K562 (cell line): ENCODE measurements around the gene PRR7. TPM values are rescaled to one million over a fixed set of nuclear protein-coding genes. Genes with fewer than 3 reads are reported as not detected.
A peak's percentile ranks its signal among the peaks of the same experiment; 100 is the strongest.

Experiments used
- ATAC-seq: fragments of 200-7000 bp; cut with Tn5 transposase; 3 replicates; pipeline ENCODE4 v1.9.1; 2020; ENCODE audit warnings: moderate library complexity
- BruUV-seq: library from RNA; stranded (reverse); fragments of 400-500 nt; replicated peaks from 2 replicates; lab custom pipeline; 2021; lab: Mats Ljungman, UMichigan
- CTCF ChIA-PET: fragments of 300-600 bp; formaldehyde crosslinking; extraction: SDS; loops from one replicate; lab custom pipeline; 2021; ENCODE audit warnings: low intra/inter-chr PET ratio; lab: Yijun Ruan, JAX
- POLR2A ChIA-PET: fragments of 300-600, 350-650 bp; sonication (Branson Sonifier 250); formaldehyde crosslinking; extraction: SDS; loops from one replicate; lab custom pipeline; 2021; ENCODE audit warnings: antibody characterized with exemption, inconsistent platforms; lab: Yijun Ruan, JAX
- DNase-seq, 4 experiments: peaks; one replicate each; pipeline versions ENCODE4 v3.0.0 to v3.0.0-alpha.2; 2011 to 2018; ENCODE audit warnings: low spot score in 3 of 4, mixed read lengths in 3 of 4; ENCODE audit errors: extremely low read depth in 1 of 4
- FAIRE-seq: peaks from 2 replicates; lab custom pipeline; 2011; peaks lifted over from hg19 to GRCh38; lab: Jason Lieb, UNC
- H2AFZ ChIP-seq: 2 replicates; pipeline ENCODE4 v1.6.0; 2011; ENCODE audit warnings: low read depth, low read length, control low read depth, inconsistent platforms
- H3K27ac ChIP-seq: fragments of 200-600 bp; 3 replicates; pipeline ENCODE4 v1.8.0; 2011; ENCODE audit warnings: low read depth, mild to moderate bottlenecking, control low read depth, inconsistent platforms, low read length, moderate library complexity, mixed read lengths; ENCODE audit errors: extremely low read depth
- H3K27me3 ChIP-seq, 2 experiments: fragments of 300-600 bp in 1 of 2; 2 replicates in 1 of 2; 3 replicates in 1 of 2; pipeline versions ENCODE4 v1.6.0 to v1.8.0; 2011; ENCODE audit warnings: inconsistent platforms in 2 of 2, low read length in 2 of 2, mild to moderate bottlenecking in 1 of 2, mixed read lengths in 1 of 2, moderate library complexity in 1 of 2; ENCODE audit not compliant: control insufficient read depth in 2 of 2, insufficient read depth in 2 of 2
- H3K36me3 ChIP-seq: fragments of 300-600 bp; 3 replicates; pipeline ENCODE4 v1.8.0; 2011; ENCODE audit warnings: mild to moderate bottlenecking, low read length, inconsistent platforms; ENCODE audit not compliant: control insufficient read depth, insufficient read depth
- H3K4me1 ChIP-seq, 2 experiments: fragments of 200-600 bp in 1 of 2; replicated peaks in 1 of 2; 2 replicates in 1 of 2; 3 replicates in 1 of 2; pipeline versions ENCODE4 v1.5.1 to v1.8.0; 2011; ENCODE audit warnings: inconsistent platforms in 2 of 2, low read length in 2 of 2, mild to moderate bottlenecking in 1 of 2, mixed read lengths in 1 of 2, moderate library complexity in 1 of 2; ENCODE audit not compliant: control insufficient read depth in 2 of 2, insufficient read depth in 2 of 2
- H3K4me2 ChIP-seq: 2 replicates; pipeline ENCODE4 v1.6.1; 2011; ENCODE audit warnings: low read length, control low read depth, inconsistent platforms, mixed read lengths; ENCODE audit not compliant: insufficient read depth
- H3K4me3 ChIP-seq: fragments of 200-600 bp; sonication (generic), shearing (Covaris generic); 2 replicates; pipeline ENCODE4 v1.5.1; 2016; ENCODE audit warnings: control low read depth, inconsistent platforms
- H3K79me2 ChIP-seq: fragments of 200-600 bp; 3 replicates; pipeline ENCODE4 v1.8.0; 2011; ENCODE audit warnings: low read length, inconsistent platforms; ENCODE audit not compliant: control insufficient read depth, insufficient read depth
- H3K9ac ChIP-seq, 2 experiments: 2 replicates each; pipeline versions ENCODE4 v1.6.0 to v1.6.1; 2011; ENCODE audit warnings: low read depth in 2 of 2, low read length in 2 of 2, control low read depth in 1 of 2, inconsistent platforms in 1 of 2, mild to moderate bottlenecking in 1 of 2, mixed read lengths in 1 of 2; ENCODE audit not compliant: insufficient read depth in 1 of 2
- H3K9me1 ChIP-seq: one replicate; pipeline ENCODE4 v1.6.0; 2011; ENCODE audit warnings: inconsistent platforms, mild to moderate bottlenecking, low read length, moderate library complexity; ENCODE audit not compliant: control insufficient read depth, insufficient read depth
- H3K9me3 ChIP-seq: replicated peaks from 2 replicates; pipeline ENCODE4 v1.5.1; 2011; ENCODE audit warnings: low read depth, low read length, inconsistent platforms; ENCODE audit not compliant: control insufficient read depth, insufficient read depth
- H4K20me1 ChIP-seq: replicated peaks from 2 replicates; pipeline ENCODE4 v1.6.1; 2011; ENCODE audit warnings: low read length, inconsistent platforms, mixed read lengths; ENCODE audit not compliant: control insufficient read depth, insufficient read depth
- CTCF ChIP-seq, 3 experiments: IDR thresholded peaks in 2 of 3; conservative IDR thresholded peaks in 1 of 3; 2 replicates each; pipeline ENCODE4 v1.5.1; 2011 to 2012; ENCODE audit warnings: low read length in 3 of 3, mild to moderate bottlenecking in 3 of 3, control low read depth in 2 of 3, improper control_type of control experiment in 1 of 3, inconsistent platforms in 1 of 3, low read depth in 1 of 3, mixed read lengths in 1 of 3, moderate library complexity in 1 of 3; ENCODE audit not compliant: insufficient read depth in 2 of 3
- ELF1 ChIP-seq: fragments of 200-800 bp; sonication (Bioruptor generic); IDR thresholded peaks from 2 replicates; pipeline ENCODE4 v1.6.1; 2016; ENCODE audit warnings: missing genetic modification characterization, missing compliant biosample characterization
- GTF2F1 ChIP-seq: IDR thresholded peaks from 2 replicates; pipeline ENCODE4 v1.6.1; 2011; ENCODE audit warnings: low read depth, low read length, improper control_type of control experiment
- PREB ChIP-seq: sonication (generic); formaldehyde crosslinking; IDR thresholded peaks from 2 replicates; pipeline ENCODE4 v1.8.1; 2023; ENCODE audit warnings: mild to moderate bottlenecking, missing genetic modification reagents
- SIN3A ChIP-seq, 2 experiments: fragments of 150-350 bp in 1 of 2; IDR thresholded peaks; 2 replicates each; pipeline ENCODE4 v1.6.1; 2011 to 2016; ENCODE audit warnings: borderline replicate concordance in 2 of 2, low read depth in 2 of 2, low read length in 2 of 2, mild to moderate bottlenecking in 2 of 2, moderate library complexity in 2 of 2; ENCODE audit not compliant: control insufficient read depth in 1 of 2
- SIRT6 ChIP-seq: IDR thresholded peaks from one replicate; pipeline ENCODE4 v1.6.1; 2012; ENCODE audit warnings: low read depth, mild to moderate bottlenecking, control low read depth, inconsistent platforms, low read length, moderate library complexity
- TEAD4 ChIP-seq, 2 experiments: sonication (generic) in 1 of 2; formaldehyde crosslinking in 1 of 2; IDR thresholded peaks; 2 replicates each; pipeline versions ENCODE4 v1.6.1 to v1.8.0; 2012 to 2022; ENCODE audit warnings: borderline replicate concordance in 1 of 2, inconsistent platforms in 1 of 2, low read length in 1 of 2, mild to moderate bottlenecking in 1 of 2, missing genetic modification reagents in 1 of 2
- VEZF1 ChIP-seq: fragments of 200-800 bp; sonication (Bioruptor generic); IDR thresholded peaks from 2 replicates; pipeline ENCODE4 v1.6.1; 2017; ENCODE audit warnings: missing genetic modification characterization, missing compliant biosample characterization
- ZEB2 ChIP-seq: fragments of 450-650 bp; IDR thresholded peaks from 2 replicates; pipeline ENCODE4 v1.6.1; 2016
- ZNF354B ChIP-seq: fragments of 250-450 bp; sonication (Bioruptor Pico); IDR thresholded peaks from 2 replicates; pipeline ENCODE4 v1.4.0; 2020
- ZNF76 ChIP-seq: fragments of 250-450 bp; sonication (Bioruptor Pico); IDR thresholded peaks from 2 replicates; pipeline ENCODE4 v1.4.0; 2020; ENCODE audit warnings: mild to moderate bottlenecking, moderate library complexity, borderline replicate concordance
- WGBS: fragments of 100-300 bp; shearing (Covaris generic); methylation state at CpG from one replicate; pipeline ENCODE4 v1.1.6; 2016; ENCODE audit warnings: low coverage, mixed read lengths; ENCODE audit not compliant: insufficient coverage; ENCODE audit errors: missing lambda C conversion rate; 5-methylcytosine and 5-hydroxymethylcytosine counted together
- in situ Hi-C: fragments of 300-500 bp; cut with MboI; formaldehyde crosslinking; loops from 4 replicates; pipeline ENCODE4 v1.15.0; 2018; ENCODE audit warnings: inconsistent platforms, mixed read lengths
- intact Hi-C: fragments of 100-400 bp; cut with micrococcal nuclease; formaldehyde crosslinking; loops from 2 replicates; pipeline ENCODE4 v1.14.2; 2022
- polyA plus RNA-seq, 8 experiments: library from polyadenylated mRNA; depleted of rRNA in 4 of 8; stranded (reverse) in 5 of 8; unstranded in 3 of 8; fragments of >200 nt; fragmentation: Nextera tagmentation in 2 of 8; fragmentation: Illumina TruSeq in 1 of 8; extraction: Ambion mirVana in 2 of 8; extraction: Trizol in 1 of 8; gene quantifications; 2 replicates each; pipeline versions ENCODE4 v1.2.1 to v1.2.3, GENCODE V29; 2011 to 2014; ENCODE audit warnings: inconsistent platforms in 1 of 8, missing spikeins in 1 of 8
- total RNA-seq, 7 experiments: library from RNA; depleted of rRNA in 6 of 7; stranded (reverse); fragments of >200 nt in 6 of 7; fragmentation: Illumina TruSeq in 2 of 7; extraction: Trizol in 2 of 7; gene quantifications; 2 replicates each; pipeline versions ENCODE4 v1.2.1 to v1.2.3, GENCODE V29; 2011 to 2021; ENCODE audit warnings: low replicate concordance in 1 of 7

The PRR7 gene
- total and polyA plus RNA-seq, 9 of the 15 experiments (the other 6 are each of a cell fraction or from before 2014, with no cell fraction given): 0.80 to 11.3 (median 10.4) TPM; not detected in 4

GRCh38 chr5:177445052-177445916 is 1.3 kb upstream of the PRR7 start:
- Histone ChIP-seq H3K4me3 (no peak overlapping the region), H3K36me3 (peaks cover 30% of the 10 kb centered on the region; the same call in 2 of the 3 replicates), H2AFZ (no peak overlapping the region), H3K9me1 (peaks cover 3% of the 10 kb centered on the region), H3K9me3 (no peaks in the 10 kb centered on the region), H3K9ac (peak overlapping the region in 1 of 2 experiments; percentile 95; a peak in 1 of 4 replicates), H3K27ac (no peak overlapping the region; the same call in 2 of the 3 replicates), H3K79me2 (no peaks in the 10 kb centered on the region), H3K27me3 (no peaks in the 10 kb centered on the region), H4K20me1 (peaks cover 29% of the 10 kb centered on the region; the same call in 1 of the 2 replicates), H3K4me1 (peaks cover 19 to 61% of the 10 kb centered on the region in 2 experiments), H3K4me2 (no peak overlapping the region)
- FAIRE-seq: peak; percentile 76
- ChIA-PET POLR2A (interaction anchor here (0.6 to 11.8 kb wide), 13 partner anchors 8 to 1275 kb away, joined by 3 to 210 read pairs (median 4); partner anchors contain the start of gene GRK6), CTCF (interaction anchor here (0.9 kb wide), 1 partner anchor 55 kb away, joined by 3 read pairs; no protein-coding TSS in a partner anchor)
- no TSS peak for BruUV-seq
- in situ Hi-C loops: loop anchor here (5.0 kb wide), 1 partner anchor 53 kb away; no protein-coding TSS in a partner anchor
- intact Hi-C loops: loop anchor here (1.0 kb wide), 1 partner anchor 127 kb away; no protein-coding TSS in a partner anchor
- 32% methylated on average over 8 of the region's 10 CpGs for WGBS
- DNase-seq: no peak
- no peak for ATAC-seq
- TF ChIP-seq TEAD4 (IDR thresholded peaks at IDR 0.05; ENCODE audit: low read length) (peak; percentile 7; the same call in 1 of the 2 replicates), TEAD4 (CRISPR knock-in tag; IDR thresholded peaks at IDR 0.05; ENCODE audit: borderline replicate concordance) (no peak), ZNF354B (no peak), CTCF (IDR thresholded peaks at IDR 0.05 in 2 of 3, conservative IDR thresholded peaks at IDR 0.05 in 1 of 3; ENCODE audit: insufficient read depth in 2 of 3, low read depth in 1 of 3, low read length in 3 of 3) (no peak), ELF1 (tag) (no peak), ZEB2 (no peak), VEZF1 (CRISPR knock-in tag) (no peak), SIN3A (IDR thresholded peaks at IDR 0.05; ENCODE audit: borderline replicate concordance in 2 of 2, control insufficient read depth in 1 of 2, low read depth in 2 of 2, low read length in 2 of 2) (no peak), ZNF76 (CRISPR knock-in tag) (no peak), SIRT6 (peak; percentile 23), GTF2F1 (no peak), PREB (CRISPR knock-in tag) (no peak)
